Measurements from ENCODE around the gene B3GALNT1.

The B3GALNT1 gene

DNA sequence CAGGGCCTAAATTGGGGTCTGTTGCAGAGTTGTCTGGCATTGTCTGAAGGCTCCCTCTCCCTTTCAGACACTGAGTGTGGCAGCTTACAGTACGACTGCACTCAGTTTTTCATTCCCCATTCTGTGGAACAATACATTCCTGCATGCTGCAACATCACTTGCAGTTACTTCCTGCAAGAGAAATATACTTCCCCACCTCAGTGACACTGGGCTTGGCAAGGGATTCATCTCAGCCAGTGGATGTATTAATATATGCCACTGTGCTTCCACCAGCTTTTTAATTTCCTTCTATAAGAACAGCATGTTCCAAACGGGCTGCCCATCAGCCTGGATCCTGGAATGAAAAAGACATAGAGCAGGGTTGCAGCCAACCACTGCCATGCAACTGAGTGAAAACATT, 23.1 kb downstream of the B3GALNT1 start:
- TF ChIP-seq ARNTL (CRISPR knock-in tag; IDR thresholded peaks at IDR 0.05; ENCODE audit: borderline replicate concordance, low read depth) (no peak), BACH2 (CRISPR knock-in tag; IDR thresholded peaks at IDR 0.05; ENCODE audit: borderline replicate concordance) (no peak), ZFP3 (CRISPR knock-in tag; IDR thresholded peaks at IDR 0.05) (no peak), PPARA (CRISPR knock-in tag; IDR thresholded peaks at IDR 0.05; ENCODE audit: borderline replicate concordance) (no peak)
- no peak for ATAC-seq

DNA sequence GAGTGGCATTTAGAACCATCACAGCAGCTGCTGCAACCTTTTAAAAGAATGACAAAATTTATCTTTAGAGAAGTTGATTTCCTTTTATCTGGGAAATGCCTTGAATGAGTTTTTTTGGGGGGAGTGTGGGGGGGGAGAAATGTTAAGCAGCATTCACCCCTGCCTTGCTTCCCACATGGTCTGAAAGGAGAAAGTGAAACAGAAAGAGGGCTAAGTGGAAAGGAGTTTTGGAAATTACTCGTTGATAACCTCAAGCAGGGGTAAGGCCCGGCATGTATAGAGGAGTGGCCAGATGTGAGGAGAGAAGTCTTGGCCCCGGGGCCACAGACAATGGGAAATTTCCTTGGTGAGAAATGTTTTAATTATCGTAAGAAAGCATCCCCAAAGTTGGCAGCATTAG, 23.5 kb downstream of the B3GALNT1 start:
- no peak for ATAC-seq
- TF ChIP-seq, protein P1, sequence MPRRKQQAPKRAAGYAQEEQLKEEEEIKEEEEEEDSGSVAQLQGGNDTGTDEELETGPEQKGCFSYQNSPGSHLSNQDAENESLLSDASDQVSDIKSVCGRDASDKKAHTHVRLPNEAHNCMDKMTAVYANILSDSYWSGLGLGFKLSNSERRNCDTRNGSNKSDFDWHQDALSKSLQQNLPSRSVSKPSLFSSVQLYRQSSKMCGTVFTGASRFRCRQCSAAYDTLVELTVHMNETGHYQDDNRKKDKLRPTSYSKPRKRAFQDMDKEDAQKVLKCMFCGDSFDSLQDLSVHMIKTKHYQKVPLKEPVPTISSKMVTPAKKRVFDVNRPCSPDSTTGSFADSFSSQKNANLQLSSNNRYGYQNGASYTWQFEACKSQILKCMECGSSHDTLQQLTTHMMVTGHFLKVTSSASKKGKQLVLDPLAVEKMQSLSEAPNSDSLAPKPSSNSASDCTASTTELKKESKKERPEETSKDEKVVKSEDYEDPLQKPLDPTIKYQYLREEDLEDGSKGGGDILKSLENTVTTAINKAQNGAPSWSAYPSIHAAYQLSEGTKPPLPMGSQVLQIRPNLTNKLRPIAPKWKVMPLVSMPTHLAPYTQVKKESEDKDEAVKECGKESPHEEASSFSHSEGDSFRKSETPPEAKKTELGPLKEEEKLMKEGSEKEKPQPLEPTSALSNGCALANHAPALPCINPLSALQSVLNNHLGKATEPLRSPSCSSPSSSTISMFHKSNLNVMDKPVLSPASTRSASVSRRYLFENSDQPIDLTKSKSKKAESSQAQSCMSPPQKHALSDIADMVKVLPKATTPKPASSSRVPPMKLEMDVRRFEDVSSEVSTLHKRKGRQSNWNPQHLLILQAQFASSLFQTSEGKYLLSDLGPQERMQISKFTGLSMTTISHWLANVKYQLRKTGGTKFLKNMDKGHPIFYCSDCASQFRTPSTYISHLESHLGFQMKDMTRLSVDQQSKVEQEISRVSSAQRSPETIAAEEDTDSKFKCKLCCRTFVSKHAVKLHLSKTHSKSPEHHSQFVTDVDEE (CRISPR knock-in tag; IDR thresholded peaks at IDR 0.05), result no peak
- TF ChIP-seq OSR1 (CRISPR knock-in tag; IDR thresholded peaks at IDR 0.05) (no peak), ZNF565 (CRISPR knock-in tag; conservative IDR thresholded peaks at IDR 0.05; ENCODE audit: low read depth) (no peak)

DNA sequence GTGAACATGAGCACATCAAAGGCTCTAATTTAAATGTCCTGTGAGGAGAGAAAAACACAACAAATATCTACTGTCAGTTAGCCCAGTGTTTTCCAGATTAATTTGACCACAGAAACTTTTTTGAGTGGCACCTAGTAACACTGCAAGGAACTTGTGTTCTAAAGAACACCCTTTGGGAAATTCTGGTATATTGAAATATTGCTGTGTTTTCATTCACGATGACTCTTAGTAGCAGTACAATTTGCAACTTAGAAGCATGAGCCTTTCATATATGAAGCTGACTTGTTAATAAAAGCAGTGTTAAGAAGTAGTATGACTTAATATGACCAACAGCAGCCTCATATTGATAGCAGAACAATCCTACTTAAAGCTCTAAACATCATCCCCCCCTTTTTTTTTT, 32.0 kb downstream of the B3GALNT1 start:
- no peak for ATAC-seq
- TF ChIP-seq ZFP3 (CRISPR knock-in tag; IDR thresholded peaks at IDR 0.05), result no peak
- TF ChIP-seq ZNF70 (CRISPR knock-in tag; IDR thresholded peaks at IDR 0.05), result no peak
- TF ChIP-seq ZNF565 (CRISPR knock-in tag; conservative IDR thresholded peaks at IDR 0.05; ENCODE audit: low read depth), result no peak
- no peak for TF ChIP-seq PPARA (CRISPR knock-in tag; IDR thresholded peaks at IDR 0.05; ENCODE audit: borderline replicate concordance)
- TF ChIP-seq CSDC2 (CRISPR knock-in tag; IDR thresholded peaks at IDR 0.05), result no peak
- TF ChIP-seq ZNF8 (CRISPR knock-in tag; IDR thresholded peaks at IDR 0.05), result no peak
- no peak for TF ChIP-seq RARB (CRISPR knock-in tag; IDR thresholded peaks at IDR 0.05)
- TF ChIP-seq TCF4 (CRISPR knock-in tag; IDR thresholded peaks at IDR 0.05; ENCODE audit: borderline replicate concordance), result no peak
- no peak for TF ChIP-seq SNAI2 (CRISPR knock-in tag; IDR thresholded peaks at IDR 0.05)

DNA sequence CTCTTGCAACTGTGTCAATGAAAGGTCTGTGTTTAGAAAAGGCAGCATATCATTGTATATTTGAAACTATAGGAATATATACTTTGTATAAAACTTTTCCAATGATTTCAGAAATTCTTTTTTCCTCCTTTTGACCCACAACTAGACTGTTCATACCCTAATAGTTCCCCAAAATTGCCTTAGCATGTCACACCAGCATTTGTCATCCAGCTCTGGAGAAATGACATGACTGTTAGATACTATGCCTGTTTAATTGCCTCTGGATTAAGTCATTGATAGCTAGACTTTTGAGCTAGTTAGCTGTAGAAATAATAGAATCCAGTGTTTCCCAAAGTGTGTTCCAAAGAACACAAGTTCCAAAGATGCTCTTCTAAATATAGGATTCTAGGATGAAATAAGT, 32.4 kb downstream of the B3GALNT1 start:
- no peak for ATAC-seq
- TF ChIP-seq ZFP3 (CRISPR knock-in tag; IDR thresholded peaks at IDR 0.05) (no peak), ISL1 (CRISPR knock-in tag; IDR thresholded peaks at IDR 0.05) (no peak), ESRRG (CRISPR knock-in tag; IDR thresholded peaks at IDR 0.05) (no peak), ARNTL (CRISPR knock-in tag; IDR thresholded peaks at IDR 0.05; ENCODE audit: borderline replicate concordance, low read depth) (no peak), ZFP30 (CRISPR knock-in tag; IDR thresholded peaks at IDR 0.05) (no peak), ZNF565 (CRISPR knock-in tag; conservative IDR thresholded peaks at IDR 0.05; ENCODE audit: low read depth) (no peak), CSDC2 (CRISPR knock-in tag; IDR thresholded peaks at IDR 0.05) (no peak), TOX (CRISPR knock-in tag; IDR thresholded peaks at IDR 0.05; ENCODE audit: borderline replicate concordance) (no peak), PPARA (CRISPR knock-in tag; IDR thresholded peaks at IDR 0.05; ENCODE audit: borderline replicate concordance) (no peak), OSR1 (CRISPR knock-in tag; IDR thresholded peaks at IDR 0.05) (no peak), RARB (CRISPR knock-in tag; IDR thresholded peaks at IDR 0.05) (no peak), ZC3H10 (CRISPR knock-in tag; IDR thresholded peaks at IDR 0.05) (no peak), SNAI2 (CRISPR knock-in tag; IDR thresholded peaks at IDR 0.05) (no peak), BACH2 (CRISPR knock-in tag; IDR thresholded peaks at IDR 0.05; ENCODE audit: borderline replicate concordance) (no peak), ZNF70 (CRISPR knock-in tag; IDR thresholded peaks at IDR 0.05) (no peak), GLIS3 (CRISPR knock-in tag; IDR thresholded peaks at IDR 0.05) (no peak)
- TF ChIP-seq, protein P2, sequence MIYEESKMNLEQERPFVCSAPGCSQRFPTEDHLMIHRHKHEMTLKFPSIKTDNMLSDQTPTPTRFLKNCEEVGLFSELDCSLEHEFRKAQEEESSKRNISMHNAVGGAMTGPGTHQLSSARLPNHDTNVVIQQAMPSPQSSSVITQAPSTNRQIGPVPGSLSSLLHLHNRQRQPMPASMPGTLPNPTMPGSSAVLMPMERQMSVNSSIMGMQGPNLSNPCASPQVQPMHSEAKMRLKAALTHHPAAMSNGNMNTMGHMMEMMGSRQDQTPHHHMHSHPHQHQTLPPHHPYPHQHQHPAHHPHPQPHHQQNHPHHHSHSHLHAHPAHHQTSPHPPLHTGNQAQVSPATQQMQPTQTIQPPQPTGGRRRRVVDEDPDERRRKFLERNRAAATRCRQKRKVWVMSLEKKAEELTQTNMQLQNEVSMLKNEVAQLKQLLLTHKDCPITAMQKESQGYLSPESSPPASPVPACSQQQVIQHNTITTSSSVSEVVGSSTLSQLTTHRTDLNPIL (CRISPR knock-in tag; IDR thresholded peaks at IDR 0.05; ENCODE audit: low read depth), result no peak
- TF ChIP-seq, protein P3, sequence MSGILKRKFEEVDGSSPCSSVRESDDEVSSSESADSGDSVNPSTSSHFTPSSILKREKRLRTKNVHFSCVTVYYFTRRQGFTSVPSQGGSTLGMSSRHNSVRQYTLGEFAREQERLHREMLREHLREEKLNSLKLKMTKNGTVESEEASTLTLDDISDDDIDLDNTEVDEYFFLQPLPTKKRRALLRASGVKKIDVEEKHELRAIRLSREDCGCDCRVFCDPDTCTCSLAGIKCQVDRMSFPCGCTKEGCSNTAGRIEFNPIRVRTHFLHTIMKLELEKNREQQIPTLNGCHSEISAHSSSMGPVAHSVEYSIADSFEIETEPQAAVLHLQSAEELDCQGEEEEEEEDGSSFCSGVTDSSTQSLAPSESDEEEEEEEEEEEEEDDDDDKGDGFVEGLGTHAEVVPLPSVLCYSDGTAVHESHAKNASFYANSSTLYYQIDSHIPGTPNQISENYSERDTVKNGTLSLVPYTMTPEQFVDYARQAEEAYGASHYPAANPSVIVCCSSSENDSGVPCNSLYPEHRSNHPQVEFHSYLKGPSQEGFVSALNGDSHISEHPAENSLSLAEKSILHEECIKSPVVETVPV (CRISPR knock-in tag; IDR thresholded peaks at IDR 0.05), result no peak
- TF ChIP-seq, protein P4, sequence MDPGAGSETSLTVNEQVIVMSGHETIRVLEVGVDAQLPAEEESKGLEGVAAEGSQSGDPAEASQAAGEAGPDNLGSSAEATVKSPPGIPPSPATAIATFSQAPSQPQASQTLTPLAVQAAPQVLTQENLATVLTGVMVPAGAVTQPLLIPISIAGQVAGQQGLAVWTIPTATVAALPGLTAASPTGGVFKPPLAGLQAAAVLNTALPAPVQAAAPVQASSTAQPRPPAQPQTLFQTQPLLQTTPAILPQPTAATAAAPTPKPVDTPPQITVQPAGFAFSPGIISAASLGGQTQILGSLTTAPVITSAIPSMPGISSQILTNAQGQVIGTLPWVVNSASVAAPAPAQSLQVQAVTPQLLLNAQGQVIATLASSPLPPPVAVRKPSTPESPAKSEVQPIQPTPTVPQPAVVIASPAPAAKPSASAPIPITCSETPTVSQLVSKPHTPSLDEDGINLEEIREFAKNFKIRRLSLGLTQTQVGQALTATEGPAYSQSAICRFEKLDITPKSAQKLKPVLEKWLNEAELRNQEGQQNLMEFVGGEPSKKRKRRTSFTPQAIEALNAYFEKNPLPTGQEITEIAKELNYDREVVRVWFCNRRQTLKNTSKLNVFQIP (CRISPR knock-in tag; IDR thresholded peaks at IDR 0.05; ENCODE audit: borderline replicate concordance, low read depth), result no peak

Data from SK-N-SH treated with all-trans-retinoic acid at 6 μM for 48 hours (cell line).